HG03103 (cell line): ENCODE results near the gene MND1.
A peak's percentile ranks its signal among the peaks of the same experiment; 100 is the strongest.

Source experiments
- ATAC-seq: cut with Tn5 transposase; IDR thresholded peaks from one replicate; pipeline ENCODE4 v1.9.1; 2021; ENCODE audit warnings: low read depth; ENCODE audit not compliant: unreplicated experiment

Gene MND1

GRCh38 chr4:153345012-153345981 lies 809 bp downstream of the MND1 start:
- ATAC-seq = peak; percentile 26

GRCh38 chr4:153346031-153346430 lies 1.5 kb downstream of the MND1 start:
- no peak for ATAC-seq

GRCh38 chr4:153346563-153346962 lies 2.1 kb downstream of the MND1 start:
- no peak for ATAC-seq

- no peak for ATAC-seq
Observed at GRCh38 chr4:153347117-153347516, 2.6 kb downstream of the MND1 start.

GRCh38 chr4:153348006-153348405 lies 3.5 kb downstream of the MND1 start:
- ATAC-seq = no peak

- ATAC-seq = no peak
Observed at GRCh38 chr4:153349206-153349805, 4.8 kb downstream of the MND1 start.

- ATAC-seq = no peak
Observed at GRCh38 chr4:153362184-153362583, 17.7 kb downstream of the MND1 start.

- no peak for ATAC-seq
Observed at GRCh38 chr4:153364061-153364460, 19.6 kb downstream of the MND1 start.

- ATAC-seq = no peak
Observed at GRCh38 chr4:153365003-153365402, 20.5 kb downstream of the MND1 start.

GRCh38 chr4:153366486-153366885 lies 22.0 kb downstream of the MND1 start:
- ATAC-seq = no peak

- no peak for ATAC-seq
Observed at GRCh38 chr4:153367092-153367491, 22.6 kb downstream of the MND1 start.

- no peak for ATAC-seq
Observed at GRCh38 chr4:153369021-153369420, 24.5 kb downstream of the MND1 start.

- ATAC-seq = no peak
Observed at GRCh38 chr4:153371701-153372234, 27.3 kb downstream of the MND1 start.

GRCh38 chr4:153372967-153373562 lies 28.6 kb downstream of the MND1 start:
- ATAC-seq = no peak

GRCh38 chr4:153374442-153374841 lies 30.0 kb downstream of the MND1 start:
- ATAC-seq = no peak

- ATAC-seq = no peak
Observed at GRCh38 chr4:153375303-153375702, 30.8 kb downstream of the MND1 start.

GRCh38 chr4:153383131-153383530 lies 38.6 kb downstream of the MND1 start:
- no peak for ATAC-seq

GRCh38 chr4:153384160-153384559 lies 39.7 kb downstream of the MND1 start:
- no peak for ATAC-seq

GRCh38 chr4:153385784-153386183 lies 41.3 kb downstream of the MND1 start:
- no peak for ATAC-seq

GRCh38 chr4:153387981-153388380 lies 43.5 kb downstream of the MND1 start:
- no peak for ATAC-seq

- ATAC-seq = no peak
Observed at GRCh38 chr4:153393397-153393796, 48.9 kb downstream of the MND1 start.
